Progenitor cell of endocrine pancreas (in vitro differentiated cells): ENCODE results near the gene IL20RA. TPM values are rescaled to one million over a fixed set of nuclear protein-coding genes. Genes with fewer than 3 reads are reported as not detected.

Source experiments
- DNase-seq: peaks from one replicate; pipeline ENCODE4 v3.0.0; 2021; ENCODE audit warnings: low spot score; ENCODE audit not compliant: unreplicated experiment
- H3K27ac Mint-ChIP-seq: 2 replicates; pipeline ENCODE4 v1.8.0; 2021; ENCODE audit warnings: mild to moderate bottlenecking, moderate library complexity, mixed read lengths
- H3K27me3 Mint-ChIP-seq: 2 replicates; pipeline ENCODE4 v1.8.0; 2021; ENCODE audit warnings: mixed read lengths
- H3K36me3 Mint-ChIP-seq: 2 replicates; pipeline ENCODE4 v1.8.0; 2022; ENCODE audit warnings: mixed read lengths; ENCODE audit not compliant: insufficient read depth
- H3K4me1 Mint-ChIP-seq: 2 replicates; pipeline ENCODE4 v1.8.0; 2021; ENCODE audit warnings: low read depth, mixed read lengths
- H3K4me3 Mint-ChIP-seq: 2 replicates; pipeline ENCODE4 v1.8.0; 2021; ENCODE audit warnings: low read depth, mild to moderate bottlenecking, moderate library complexity, mixed read lengths
- H3K9me3 Mint-ChIP-seq: 2 replicates; pipeline ENCODE4 v1.8.0; 2021; ENCODE audit warnings: low read depth, mixed read lengths
- CTCF ChIP-seq: fragments of 200-600 bp; sonication (generic); IDR thresholded peaks from one replicate; pipeline ENCODE4 v1.5.0; 2021; ENCODE audit warnings: antibody characterized with exemption, mild to moderate bottlenecking; ENCODE audit not compliant: unreplicated experiment
- total RNA-seq: library from RNA; stranded (reverse); gene quantifications from 2 replicates; pipeline ENCODE4 v1.2.1, GENCODE V29; 2021

IL20RA gene
- total RNA-seq, 1 donor from 2014 or later = 0.84 TPM

DNA sequence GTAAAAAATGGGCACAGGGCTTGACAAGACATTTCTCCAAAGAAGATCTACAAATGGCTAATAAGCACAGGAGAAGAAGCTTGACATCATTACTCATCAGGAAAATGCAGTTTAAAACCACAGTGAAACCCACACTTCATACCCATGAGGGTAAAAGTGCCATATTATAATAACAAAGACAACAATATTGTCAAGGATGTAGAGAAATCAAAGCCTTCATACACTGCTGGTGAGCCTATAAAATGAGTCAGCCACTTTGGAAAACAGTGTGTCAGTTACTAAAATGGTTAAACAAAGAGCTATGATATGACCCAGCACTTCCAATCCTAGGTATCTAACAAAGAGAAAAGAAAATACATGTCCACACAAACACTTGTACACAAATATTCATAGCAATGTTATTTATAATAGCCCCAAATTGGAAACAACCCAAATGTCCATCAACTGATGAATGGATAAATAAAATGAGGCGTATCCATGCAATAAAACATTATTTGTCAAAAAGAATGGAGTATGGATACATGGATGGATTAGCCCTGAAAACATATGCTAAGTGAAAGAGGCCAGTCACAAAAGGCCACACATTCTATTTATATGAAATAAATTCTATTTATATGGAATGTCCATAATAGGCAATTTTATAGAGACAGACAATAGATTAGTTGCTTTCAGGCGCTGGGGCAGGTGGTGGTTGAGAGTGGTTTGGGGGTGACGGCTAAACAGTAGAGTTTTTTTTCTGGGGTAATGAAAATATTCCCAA lies 11.5 kb upstream of the IL20RA start:
- Mint-ChIP-seq H3K4me1 (no peaks in the 10 kb centered on the region), H3K9me3 (no peaks in the 10 kb centered on the region), H3K27me3 (peaks cover 3% of the 10 kb centered on the region), H3K4me3 (no peak overlapping the region), H3K36me3 (no peaks in the 10 kb centered on the region), H3K27ac (no peak overlapping the region)
- TF ChIP-seq CTCF = no peak
- no peak for DNase-seq

DNA sequence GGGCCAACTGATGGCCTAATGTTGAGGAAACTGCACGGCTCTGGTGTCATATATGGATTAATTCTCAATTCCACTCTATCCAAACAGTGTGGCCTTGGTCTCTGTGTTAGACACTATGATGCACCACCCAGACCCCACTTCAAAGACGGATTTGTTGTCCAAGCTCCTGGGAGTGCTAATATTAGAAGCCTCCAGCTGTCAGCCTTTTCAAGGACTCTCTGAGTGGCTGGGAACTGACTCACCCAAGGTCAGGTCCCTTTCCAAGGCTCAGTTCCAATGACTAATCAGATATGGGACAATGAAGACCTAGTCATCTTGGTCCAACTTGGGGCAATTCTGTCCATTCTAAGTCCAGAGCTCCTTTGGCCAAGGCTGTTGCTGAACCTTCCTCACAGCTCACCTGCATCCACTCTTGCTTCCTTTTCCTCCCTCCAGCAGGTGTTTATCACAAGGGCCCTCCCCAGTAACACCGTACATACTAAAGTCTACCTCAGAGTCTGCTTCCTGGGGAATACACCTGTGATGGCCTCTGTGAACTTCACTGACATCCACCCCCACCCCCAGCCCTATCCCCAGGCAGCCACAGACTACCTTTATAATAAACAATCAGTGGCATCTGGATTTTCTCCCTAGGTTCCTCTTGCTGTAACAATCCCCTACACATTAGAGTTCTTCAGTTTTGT lies 7.2 kb upstream of the IL20RA start:
- no peaks in the 10 kb centered on the region for H3K4me1 Mint-ChIP-seq
- H3K27me3 Mint-ChIP-seq = peaks cover 16% of the 10 kb centered on the region
- TF ChIP-seq CTCF = no peak
- H3K27ac Mint-ChIP-seq = no peak overlapping the region
- no peaks in the 10 kb centered on the region for H3K9me3 Mint-ChIP-seq
- no peak overlapping the region for H3K4me3 Mint-ChIP-seq
- no peaks in the 10 kb centered on the region for H3K36me3 Mint-ChIP-seq
- DNase-seq = no peak

GRCh38 chr6:137049095-137049494 lies 4.3 kb upstream of the IL20RA start:
- no peak for DNase-seq
- Mint-ChIP-seq H3K36me3 (no peaks in the 10 kb centered on the region), H3K27me3 (peaks cover 25% of the 10 kb centered on the region), H3K4me3 (no peak overlapping the region), H3K9me3 (no peaks in the 10 kb centered on the region), H3K27ac (no peak overlapping the region), H3K4me1 (peaks cover 2% of the 10 kb centered on the region)
- TF ChIP-seq CTCF = no peak

DNA sequence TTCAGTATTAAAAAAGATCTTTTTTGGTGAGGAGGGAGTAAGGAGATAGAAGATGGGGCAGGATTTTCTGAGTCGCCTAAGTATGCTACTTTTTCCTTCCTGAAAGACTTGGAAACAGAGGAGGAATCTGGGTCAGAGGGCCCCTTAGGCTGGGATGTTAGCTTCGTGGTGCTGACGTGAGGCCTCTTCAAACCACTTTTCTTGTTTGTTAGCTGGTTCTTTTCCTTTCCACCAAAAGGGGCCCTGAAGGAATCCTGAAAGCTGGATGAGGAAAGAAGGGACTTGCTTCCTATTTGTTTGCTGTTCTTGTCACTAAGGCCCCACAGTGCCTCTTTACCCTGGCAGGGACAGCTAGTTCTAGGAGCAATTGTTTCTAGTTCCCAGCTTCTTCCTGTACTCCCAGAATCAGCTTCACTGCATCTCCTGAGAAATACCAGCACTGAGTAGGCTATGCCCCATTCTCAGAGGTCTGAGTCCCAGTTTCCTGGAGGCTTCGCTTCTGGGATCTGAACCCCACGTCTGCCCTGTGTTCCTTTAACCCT lies 2.2 kb upstream of the IL20RA start:
- Mint-ChIP-seq H3K4me3 (no peak overlapping the region), H3K4me1 (peaks cover 4% of the 10 kb centered on the region), H3K27ac (no peak overlapping the region), H3K36me3 (no peaks in the 10 kb centered on the region), H3K27me3 (peaks cover 45% of the 10 kb centered on the region), H3K9me3 (no peaks in the 10 kb centered on the region)
- TF ChIP-seq CTCF = no peak
- no peak for DNase-seq

GRCh38 chr6:137045222-137045789 lies 541 bp upstream of the IL20RA start:
- H3K27me3 Mint-ChIP-seq = peaks cover 56% of the 10 kb centered on the region
- no peak for TF ChIP-seq CTCF
- H3K36me3 Mint-ChIP-seq = no peaks in the 10 kb centered on the region
- H3K27ac Mint-ChIP-seq = no peak overlapping the region
- H3K9me3 Mint-ChIP-seq = peaks cover 2% of the 10 kb centered on the region
- H3K4me3 Mint-ChIP-seq = peak overlapping the region; percentile 44
- DNase-seq = no peak
- peaks cover 4% of the 10 kb centered on the region for H3K4me1 Mint-ChIP-seq
